ENCODE results near the gene FGF18.
"Not testable (repeated sequence)": the region's sequence is repeated elsewhere in the genome, so short reads cannot be mapped to it uniquely, and the experiment has no call there.

Gene FGF18

GRCh38 chr5:171412186-171412585 is 7.3 kb upstream of the FGF18 start:
- TF ChIP-seq CTCF (IDR thresholded peaks at IDR 0.05; ENCODE audit: borderline replicate concordance, control extremely low read depth, extremely low read depth, insufficient read depth, missing control alignments) = no peak
- no peak for DNase-seq (ENCODE audit: low spot score)
- in situ Hi-C loops (cut with MboI; ENCODE audit: low sequenced_read_pairs, unreplicated experiment) = loop anchor here (25.0 kb wide), 1 partner anchor 625 kb away; no protein-coding TSS in a partner anchor

- TF ChIP-seq CTCF (IDR thresholded peaks at IDR 0.05; ENCODE audit: borderline replicate concordance, control extremely low read depth, extremely low read depth, insufficient read depth, missing control alignments) = no peak
- in situ Hi-C loops (cut with MboI; ENCODE audit: low sequenced_read_pairs, unreplicated experiment) = loop anchor here (25.0 kb wide), 1 partner anchor 624 kb away; no protein-coding TSS in a partner anchor
- no peak for DNase-seq (ENCODE audit: low spot score)
Measured at GRCh38 chr5:171413153-171413910, 6.1 kb upstream of the FGF18 start.

- in situ Hi-C loops (cut with MboI; ENCODE audit: low sequenced_read_pairs, unreplicated experiment) = loop anchor here (25.0 kb wide), 1 partner anchor 623 kb away; no protein-coding TSS in a partner anchor
- DNase-seq (ENCODE audit: low spot score) = not testable (repeated sequence)
Measured at GRCh38 chr5:171413993-171414392, 5.5 kb upstream of the FGF18 start.

- no peak for TF ChIP-seq CTCF (IDR thresholded peaks at IDR 0.05; ENCODE audit: borderline replicate concordance, control extremely low read depth, extremely low read depth, insufficient read depth, missing control alignments)
- in situ Hi-C loops (cut with MboI; ENCODE audit: low sequenced_read_pairs, unreplicated experiment) = loop anchor here (25.0 kb wide), 1 partner anchor 622 kb away; no protein-coding TSS in a partner anchor
- DNase-seq (ENCODE audit: low spot score) = no peak
Measured at GRCh38 chr5:171415115-171415730, 4.2 kb upstream of the FGF18 start.

GRCh38 chr5:171416160-171417049 is 3.0 kb upstream of the FGF18 start:
- no peak for DNase-seq (ENCODE audit: low spot score)
- TF ChIP-seq CTCF (IDR thresholded peaks at IDR 0.05; ENCODE audit: borderline replicate concordance, control extremely low read depth, extremely low read depth, insufficient read depth, missing control alignments) = no peak
- in situ Hi-C loops (cut with MboI; ENCODE audit: low sequenced_read_pairs, unreplicated experiment) = loop anchor here (25.0 kb wide), 1 partner anchor 621 kb away; no protein-coding TSS in a partner anchor

GRCh38 chr5:171418316-171418981 is 998 bp upstream of the FGF18 start:
- peak; percentile 91 for DNase-seq (ENCODE audit: low spot score)
- in situ Hi-C loops (cut with MboI; ENCODE audit: low sequenced_read_pairs, unreplicated experiment) = loop anchor here (25.0 kb wide), 1 partner anchor 619 kb away; no protein-coding TSS in a partner anchor

More at GRCh38 chr5:171418316-171418981, 998 bp upstream of the FGF18 start:
- TF ChIP-seq CTCF (IDR thresholded peaks at IDR 0.05; ENCODE audit: borderline replicate concordance, control extremely low read depth, extremely low read depth, insufficient read depth, missing control alignments) = peak; percentile 98
